ENCODE results near the gene OR2J1. TPM values are rescaled to one million over a fixed set of nuclear protein-coding genes. Genes with fewer than 3 reads are reported as not detected.
"Not testable (repeated sequence)": the region's sequence is repeated elsewhere in the genome, so short reads cannot be mapped to it uniquely, and the experiment has no call there.

The OR2J1 gene
- total RNA-seq, result not detected in 2 replicates

DNA sequence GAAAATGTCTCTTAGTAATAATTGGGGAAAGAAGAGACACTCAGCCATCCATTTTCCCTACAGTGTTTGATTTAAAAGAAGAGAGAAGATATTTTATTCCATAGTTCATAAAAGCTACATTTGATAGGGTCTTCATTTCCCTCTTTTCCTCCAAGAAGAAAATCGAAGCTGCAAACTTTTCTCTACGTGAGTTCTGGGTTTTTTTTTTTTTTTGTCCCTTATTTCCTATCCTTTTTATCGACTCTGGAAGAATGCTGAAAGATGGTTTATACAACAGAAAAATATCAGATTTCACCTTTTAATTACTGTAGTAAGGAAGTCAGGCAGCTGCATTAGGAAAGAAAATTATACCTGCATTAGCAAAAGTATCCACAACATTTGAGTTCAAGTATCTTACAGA lies at the start of gene OR2J1:
TSS of gene OR2J1 (plus strand) at position 301 of the 400 bp plus-strand sequence. CDS start 1,453 bp downstream, outside the sequence.
- intact Hi-C loops (cut with micrococcal nuclease), result no loop called here

DNA sequence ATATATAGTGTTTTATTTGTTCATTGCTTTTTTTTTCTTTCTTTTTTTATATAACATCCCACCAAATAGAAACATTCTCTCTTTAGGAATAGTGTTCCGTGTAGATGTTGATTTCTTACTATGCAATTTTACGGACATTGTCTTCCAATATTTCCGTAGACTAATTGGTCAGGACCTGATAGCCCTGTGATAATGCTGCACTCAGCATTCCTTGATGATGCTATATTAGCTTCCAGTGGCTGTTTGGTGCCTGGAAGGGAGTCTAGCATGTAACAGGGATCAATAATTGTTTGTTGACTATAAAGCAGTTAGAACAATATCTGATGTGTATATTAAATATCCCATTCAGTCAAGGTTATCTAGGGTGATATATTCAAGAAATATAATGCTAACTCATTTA lies 47.6 kb upstream of the OR2J1 start:
- intact Hi-C loops (cut with micrococcal nuclease), result no loop called here

DNA sequence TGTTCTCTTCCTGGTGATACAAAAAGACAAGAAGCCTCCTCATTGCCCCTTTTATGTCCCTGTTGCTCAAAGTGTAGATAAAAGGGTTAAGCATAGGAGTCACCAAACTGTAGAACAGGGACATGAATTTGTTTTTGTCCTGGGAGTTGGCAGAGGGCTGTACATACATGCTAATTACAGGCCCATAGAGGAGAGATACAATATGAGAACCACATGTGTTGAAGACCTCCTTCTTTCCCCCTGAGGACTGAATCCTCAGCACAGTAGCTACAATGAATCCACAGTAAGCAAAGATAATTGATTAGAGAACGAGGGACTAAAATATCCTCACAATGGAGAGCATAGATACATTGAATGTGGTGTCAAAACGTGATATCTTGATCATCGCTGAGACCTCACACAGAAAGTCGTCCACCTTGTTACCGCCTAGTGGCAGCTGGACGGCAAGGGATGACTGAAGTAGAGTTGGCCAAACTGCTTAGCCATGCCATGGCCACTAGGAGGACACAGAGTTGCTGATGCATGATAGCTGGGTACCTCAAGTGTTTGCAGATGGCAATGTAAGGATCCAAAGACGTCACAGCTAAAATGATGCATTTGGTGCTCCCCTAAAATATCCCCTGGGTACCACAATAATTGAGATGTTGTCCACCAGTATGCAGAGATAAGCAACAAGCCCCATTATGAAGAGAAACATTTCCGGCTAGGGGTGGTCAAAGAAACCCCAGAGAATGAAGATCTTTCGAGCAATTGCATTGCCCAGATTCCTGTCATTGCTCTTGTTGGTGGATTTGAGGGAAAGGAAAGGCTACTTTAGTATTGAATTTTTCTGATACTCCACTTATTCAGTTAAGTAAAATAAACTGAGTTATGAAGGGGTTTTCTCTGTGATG lies 27.2 kb upstream of the OR2J1 start:
- intact Hi-C loops (cut with micrococcal nuclease), result no loop called here

DNA sequence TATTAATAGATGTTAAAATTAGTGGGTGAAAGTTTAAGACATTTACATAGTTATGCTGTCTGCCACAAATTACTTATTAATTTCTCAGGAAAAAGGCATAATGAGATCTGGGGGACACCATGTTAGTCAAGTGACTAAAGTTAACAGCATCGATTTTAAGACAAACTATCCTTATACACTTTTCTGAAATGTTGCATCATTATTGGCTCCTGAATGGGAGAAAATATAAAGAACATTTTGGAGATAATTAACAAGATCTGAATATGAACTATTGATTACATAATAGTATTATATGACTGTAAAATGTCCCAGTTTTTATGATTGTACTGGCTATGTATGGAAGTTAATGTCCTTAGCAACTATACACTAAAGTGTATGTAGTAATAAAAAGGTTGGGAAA lies 20.1 kb upstream of the OR2J1 start:
- intact Hi-C loops (cut with micrococcal nuclease), result no loop called here

DNA sequence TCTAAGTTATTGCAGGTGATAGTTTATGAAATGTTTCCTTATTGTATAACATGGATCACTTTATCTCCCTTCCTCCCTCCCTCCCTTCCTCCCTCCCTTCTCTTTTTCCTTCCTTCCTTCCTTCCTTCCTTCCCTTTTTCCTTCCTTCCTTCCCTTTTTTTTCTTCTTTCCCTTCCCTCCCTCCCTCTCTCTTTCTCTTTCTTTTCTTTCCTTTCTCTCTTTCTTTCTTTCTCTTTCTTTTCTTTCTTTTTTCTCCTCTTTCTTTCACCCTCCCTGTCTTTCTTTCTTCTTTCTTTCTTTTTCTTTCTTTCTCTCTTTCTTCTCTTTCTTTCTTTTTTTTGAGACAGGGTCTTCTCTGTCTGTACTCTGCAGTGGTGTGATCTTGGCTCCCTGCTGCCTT lies 18.0 kb upstream of the OR2J1 start:
- intact Hi-C loops (cut with micrococcal nuclease), result no loop called here

DNA sequence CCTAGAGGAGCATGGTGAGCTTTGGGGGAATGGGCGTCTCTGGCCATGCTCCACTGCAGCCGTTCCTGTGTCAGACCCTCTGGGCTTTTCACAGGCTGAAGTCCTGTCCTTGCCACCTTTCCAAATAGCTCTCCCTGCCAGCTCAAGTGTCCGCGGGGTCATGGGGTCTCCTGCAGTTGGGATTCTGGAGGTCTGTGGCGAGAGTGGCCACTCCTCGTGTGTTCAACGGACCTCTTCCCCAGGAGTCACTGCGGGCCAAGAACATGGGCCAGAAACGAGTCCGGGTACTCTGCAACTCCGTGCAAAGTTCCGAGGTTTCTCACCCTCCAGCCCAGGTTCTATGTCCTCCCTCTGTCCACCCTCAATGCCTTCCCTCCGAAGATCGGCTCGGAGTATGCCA lies 16.8 kb upstream of the OR2J1 start:
- intact Hi-C loops (cut with micrococcal nuclease), result no loop called here

DNA sequence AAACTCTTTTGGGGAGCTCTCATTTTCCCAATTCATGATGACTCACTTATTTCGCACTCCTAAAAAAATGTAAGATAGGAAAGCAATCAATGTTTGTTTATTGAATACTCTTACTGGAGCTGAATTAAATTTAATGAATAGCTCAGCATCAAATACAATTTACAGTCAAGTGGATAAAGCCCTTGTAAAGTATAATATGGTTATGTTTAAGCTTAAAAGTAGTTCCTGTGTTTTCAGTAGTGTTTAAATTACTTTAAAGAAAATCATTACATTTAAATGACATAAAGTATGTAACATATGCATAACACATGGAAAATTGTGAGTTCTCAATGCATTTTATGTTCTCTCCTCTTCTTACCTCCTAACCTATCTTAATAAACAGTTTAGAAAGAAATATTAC lies 12.1 kb upstream of the OR2J1 start, which contains the start of gene OR2B3:
TSS of gene OR2B3 (minus strand) at position 101 of the 400 bp plus-strand sequence. CDS start at position 36, 65 bp downstream.
- intact Hi-C loops (cut with micrococcal nuclease), result no loop called here

DNA sequence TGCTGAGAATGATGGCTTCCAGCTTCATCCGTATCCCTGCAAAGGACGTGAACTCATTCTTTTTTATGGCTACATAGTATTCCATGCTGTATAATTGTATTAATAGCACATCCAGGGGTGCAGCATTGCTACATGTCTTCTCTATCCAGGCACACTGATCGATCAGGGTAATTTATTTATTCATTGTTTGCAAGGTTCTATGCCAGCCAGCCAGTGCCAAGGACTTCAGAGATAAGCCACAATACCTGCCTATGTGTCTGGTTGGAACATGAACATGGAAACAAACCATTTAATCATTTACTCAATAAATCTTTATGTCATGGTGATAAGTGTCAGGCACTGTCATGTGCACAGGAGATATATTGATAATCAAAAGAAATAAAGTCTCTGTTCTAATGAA lies 6.3 kb upstream of the OR2J1 start:
- intact Hi-C loops (cut with micrococcal nuclease), result no loop called here

DNA sequence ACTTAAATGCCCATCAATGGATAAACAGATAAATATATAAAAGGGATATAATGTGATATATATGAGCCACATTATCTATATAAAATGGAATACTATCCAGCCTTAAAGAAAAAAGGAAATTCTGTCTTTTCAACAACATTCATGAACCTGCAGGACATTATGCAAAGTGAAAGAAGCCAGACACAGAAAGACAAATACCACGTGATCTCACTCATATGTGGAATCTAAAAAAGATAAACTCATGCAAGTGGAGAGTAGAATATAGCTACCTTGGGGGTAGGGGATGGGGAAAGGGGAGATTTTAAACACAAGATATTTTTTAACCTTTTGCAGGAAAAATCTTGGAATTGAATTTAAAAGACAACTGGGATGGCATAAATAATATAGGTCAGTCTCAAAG lies 1.5 kb upstream of the OR2J1 start:
- intact Hi-C loops (cut with micrococcal nuclease), result no loop called here

DNA sequence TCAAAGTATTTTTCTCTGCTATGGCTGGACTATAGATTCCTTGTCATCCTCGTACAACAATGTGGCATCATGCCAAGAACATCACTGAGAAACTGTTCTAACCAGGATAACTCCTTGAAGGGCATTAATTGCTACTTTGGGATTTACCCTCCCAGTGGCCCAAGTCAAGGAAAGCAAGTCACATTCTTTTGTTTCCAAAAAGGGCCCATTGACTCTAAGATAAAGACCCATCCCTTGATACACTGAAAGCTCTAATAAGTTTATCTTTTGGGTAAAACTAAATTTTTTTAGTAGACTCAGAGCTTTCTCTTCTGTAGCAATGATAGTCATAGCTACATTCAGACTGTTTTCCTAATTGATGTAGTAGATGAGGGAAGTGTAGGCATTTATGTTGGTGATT lies 8.5 kb downstream of the OR2J1 start, which contains the start of gene OR2J3:
TSS of gene OR2J3 (plus strand) at position 301 of the 400 bp plus-strand sequence. CDS start 3,833 bp downstream, outside the sequence.
- intact Hi-C loops (cut with micrococcal nuclease), result no loop called here

DNA sequence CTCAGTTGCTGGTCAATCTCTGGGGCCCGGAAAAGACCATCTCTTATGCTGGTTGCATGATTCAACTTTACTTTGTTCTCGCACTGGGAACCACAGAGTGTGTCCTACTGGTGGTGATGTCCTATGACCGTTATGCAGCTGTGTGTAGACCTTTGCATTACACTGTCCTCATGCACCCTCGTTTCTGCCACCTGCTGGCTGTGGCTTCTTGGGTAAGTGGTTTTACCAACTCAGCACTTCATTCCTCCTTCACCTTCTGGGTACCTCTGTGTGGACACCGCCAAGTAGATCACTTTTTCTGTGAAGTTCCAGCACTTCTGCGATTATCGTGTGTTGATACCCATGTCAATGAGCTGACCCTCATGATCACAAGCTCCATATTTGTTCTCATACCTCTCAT lies 12.8 kb downstream of the OR2J1 start:
- intact Hi-C loops (cut with micrococcal nuclease), result no loop called here

DNA sequence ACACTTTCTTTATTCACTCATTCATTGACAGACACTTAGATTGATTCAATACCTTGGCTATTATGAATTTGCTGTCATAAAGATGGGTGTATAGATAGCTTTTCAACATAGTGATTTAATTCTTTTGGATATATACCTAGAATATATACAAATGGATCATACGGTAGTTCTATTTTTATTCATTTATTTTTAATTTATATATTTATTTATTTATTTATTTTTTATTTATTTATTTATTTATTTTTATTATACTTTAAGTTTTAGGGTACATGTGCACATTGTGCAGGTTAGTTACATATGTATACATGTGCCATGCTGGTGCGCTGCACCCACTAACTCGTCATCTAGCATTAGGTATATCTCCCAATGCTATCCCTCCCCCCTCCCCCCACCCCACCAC lies 15.7 kb downstream of the OR2J1 start:
- intact Hi-C loops (cut with micrococcal nuclease), result not testable (repeated sequence)

DNA sequence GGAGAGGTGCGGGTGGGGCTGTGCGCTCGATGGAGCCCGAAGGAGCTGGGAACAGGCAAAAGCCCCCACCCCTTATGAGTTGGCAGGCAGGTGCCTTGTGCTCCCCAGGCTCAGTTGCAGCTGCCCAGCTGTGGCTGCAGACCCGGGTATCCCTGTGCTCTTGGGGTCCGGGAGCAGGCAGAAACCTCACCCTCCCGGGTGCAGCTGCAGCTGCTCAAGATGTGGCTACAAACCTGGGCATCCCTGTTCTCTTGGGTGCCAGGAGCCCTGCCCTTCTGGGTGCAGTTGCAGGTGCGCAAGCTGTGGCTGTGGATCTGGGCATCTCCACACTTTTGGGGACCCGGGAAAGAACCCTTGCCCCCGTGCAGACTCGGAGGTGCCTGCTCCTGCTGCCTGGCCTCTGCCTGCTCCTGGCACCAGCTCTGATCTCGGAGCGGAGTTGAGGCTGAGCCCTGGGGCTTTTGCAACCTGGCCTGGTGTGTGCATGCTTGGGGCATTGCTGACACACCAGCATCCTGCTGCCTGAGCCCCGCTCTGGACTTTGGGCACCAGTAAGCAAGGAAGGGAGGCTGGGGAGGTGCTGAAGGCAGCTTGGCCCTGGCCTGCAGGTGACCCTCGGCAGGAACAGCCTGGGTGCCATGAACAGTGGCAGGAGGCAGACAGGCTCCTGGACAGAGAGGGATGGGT lies 30.2 kb downstream of the OR2J1 start:
- intact Hi-C loops (cut with micrococcal nuclease), result no loop called here

DNA sequence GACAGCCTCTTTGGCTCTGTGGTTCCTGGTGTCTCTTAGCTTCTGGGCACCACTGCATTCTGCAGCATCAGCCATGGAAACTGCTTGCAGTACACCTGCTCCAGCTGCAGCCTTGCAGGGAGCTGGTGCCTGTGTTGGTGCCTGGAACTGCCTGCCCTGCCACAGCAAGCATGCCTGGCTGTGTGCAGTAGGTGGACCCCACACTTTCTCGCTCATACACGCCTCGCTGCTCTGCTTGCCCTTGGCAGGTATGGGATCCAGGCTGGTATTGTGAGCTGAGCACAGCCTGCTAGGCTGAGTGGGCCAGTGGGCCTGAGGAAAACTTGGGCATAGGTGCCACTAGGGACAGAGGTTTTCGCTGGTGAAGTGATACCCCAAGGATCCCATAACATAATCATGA lies 31.4 kb downstream of the OR2J1 start:
- intact Hi-C loops (cut with micrococcal nuclease), result no loop called here

DNA sequence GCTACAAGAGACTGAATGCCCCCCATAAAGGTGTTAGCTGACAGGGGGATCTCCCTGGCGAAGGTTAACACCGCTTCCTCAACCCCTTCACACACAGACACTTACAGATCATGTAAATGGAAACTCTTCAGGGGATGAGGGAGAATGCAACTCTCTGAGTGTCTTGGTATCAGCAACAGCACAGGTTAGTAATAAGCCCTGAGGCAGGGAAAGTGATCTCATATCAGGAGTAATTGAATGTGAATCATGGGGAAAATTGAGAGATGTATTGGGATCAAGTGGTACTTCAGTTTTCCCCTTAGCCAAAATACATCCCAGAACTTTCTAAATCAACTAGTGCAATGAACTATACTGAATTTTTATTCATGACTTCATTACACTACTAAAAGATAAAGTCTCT lies 32.4 kb downstream of the OR2J1 start:
- intact Hi-C loops (cut with micrococcal nuclease), result no loop called here

DNA sequence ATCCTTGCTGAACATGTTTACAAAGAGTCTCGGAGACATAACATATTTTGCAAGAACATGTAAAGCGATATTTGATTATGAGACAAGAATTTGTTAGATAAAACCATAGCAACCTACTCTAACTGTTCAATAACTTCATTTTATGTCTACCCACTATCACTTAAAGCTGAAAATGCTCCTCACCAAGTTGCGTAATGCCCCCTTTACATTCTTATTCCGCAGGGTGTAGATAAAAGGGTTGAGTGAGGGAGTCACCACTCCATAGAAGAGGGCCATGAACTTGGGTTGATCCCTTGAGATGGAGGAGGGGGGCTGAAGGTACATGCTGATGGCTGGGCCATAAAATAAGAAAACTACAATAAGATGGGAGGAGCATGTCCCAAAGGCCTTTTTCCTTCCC lies 38.4 kb downstream of the OR2J1 start:
- intact Hi-C loops (cut with micrococcal nuclease), result no loop called here

DNA sequence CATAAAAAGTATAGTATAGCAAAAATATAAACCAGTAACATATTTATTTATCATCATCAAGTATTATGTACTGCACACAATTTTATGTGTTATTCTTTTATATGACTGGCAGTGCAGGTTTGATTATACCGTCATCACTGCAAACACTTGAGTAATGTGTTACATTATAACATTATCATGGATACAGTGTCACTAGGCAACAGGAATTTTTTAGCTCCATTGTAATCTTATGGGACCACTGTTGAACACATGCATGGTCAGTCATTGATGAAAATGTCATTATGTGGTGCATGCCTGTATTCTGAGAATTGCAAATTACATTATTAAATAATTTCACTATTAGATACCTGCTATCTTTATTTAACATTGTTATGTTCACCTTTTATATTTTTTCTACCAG lies 42.3 kb downstream of the OR2J1 start:
- intact Hi-C loops (cut with micrococcal nuclease), result no loop called here

DNA sequence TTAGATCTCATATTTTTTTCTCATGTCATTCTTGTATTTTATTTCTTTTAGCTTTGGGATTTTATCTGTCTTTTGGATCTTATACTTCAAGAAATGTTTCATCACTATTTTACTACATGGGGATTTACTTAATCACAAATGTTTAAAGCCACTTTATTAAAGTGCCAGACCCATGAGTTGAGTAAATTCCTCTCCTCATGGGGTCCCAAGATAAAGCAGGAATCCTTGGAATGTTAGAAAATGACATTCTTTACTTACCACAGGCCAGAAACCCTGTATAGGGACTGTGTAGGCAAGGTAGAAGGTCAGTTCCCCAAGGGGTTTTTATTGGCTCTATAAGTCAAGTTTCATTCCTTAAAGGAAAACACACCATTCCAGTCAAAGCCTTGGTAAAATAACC lies 43.0 kb downstream of the OR2J1 start:
- intact Hi-C loops (cut with micrococcal nuclease), result no loop called here

DNA sequence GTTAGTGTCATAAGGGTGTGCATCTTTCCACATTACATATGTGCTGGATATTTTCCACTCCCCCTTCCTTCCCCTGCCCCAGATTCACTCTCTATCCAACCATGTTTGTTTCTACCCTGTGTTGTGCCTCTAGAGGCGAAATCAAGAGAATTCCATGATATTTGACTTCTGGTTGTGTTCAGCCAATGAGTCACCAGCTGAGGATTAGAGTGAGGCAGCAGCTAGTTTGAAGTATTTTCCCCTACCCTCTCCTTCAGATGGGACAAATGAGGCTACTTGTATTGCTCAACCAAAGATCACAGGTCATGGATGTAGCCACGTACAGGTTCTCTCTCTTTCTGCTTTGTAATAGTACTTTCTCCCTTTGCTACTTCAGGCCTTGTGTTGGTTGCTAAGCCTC lies 46.9 kb downstream of the OR2J1 start:
- intact Hi-C loops (cut with micrococcal nuclease), result no loop called here

DNA sequence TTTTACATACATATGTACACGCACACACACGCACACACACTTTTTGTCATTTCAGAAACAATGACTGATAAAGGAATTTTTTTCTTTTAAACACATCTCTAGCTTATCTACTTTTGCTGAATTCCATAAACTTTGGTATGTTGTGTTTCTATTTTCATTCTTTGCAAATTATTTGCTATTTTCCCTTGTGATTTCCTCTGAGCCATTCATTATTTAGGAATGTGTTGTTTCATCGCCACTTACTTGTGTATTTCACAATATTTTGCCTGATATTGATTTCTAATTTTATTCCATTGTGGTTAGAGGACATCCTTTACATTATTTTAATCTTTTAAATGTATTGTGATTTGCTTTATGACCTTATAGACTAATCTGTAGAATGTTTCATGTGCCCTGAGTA lies 47.8 kb downstream of the OR2J1 start:
- intact Hi-C loops (cut with micrococcal nuclease), result no loop called here

DNA sequence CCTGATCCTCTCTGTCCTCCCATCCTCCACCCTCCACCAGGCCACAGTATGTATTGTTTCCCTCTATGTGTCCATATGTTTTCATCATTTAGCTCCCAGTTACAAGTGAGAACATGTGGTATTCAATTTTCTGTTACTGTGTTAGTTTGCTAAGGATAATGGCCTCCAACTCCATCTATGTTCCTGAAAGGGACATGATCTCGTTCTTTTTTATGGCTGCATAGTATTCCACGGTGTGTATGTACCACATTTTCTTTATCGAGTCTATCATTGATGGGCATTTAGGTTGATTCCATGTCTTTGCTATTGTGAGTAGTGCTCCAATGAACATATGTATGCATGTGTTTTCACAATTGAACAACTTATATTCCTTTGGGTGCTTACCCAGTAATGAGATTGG lies 50.2 kb downstream of the OR2J1 start:
- intact Hi-C loops (cut with micrococcal nuclease), result not testable (repeated sequence)
